Osteoblast (primary cell): Measurements from ENCODE around the gene TJP3. TPM values are rescaled to one million over a fixed set of nuclear protein-coding genes. Genes with fewer than 3 reads are reported as not detected.
A peak's percentile ranks its signal among the peaks of the same experiment; 100 is the strongest.

Experiments used
- DNase-seq: peaks from one replicate; pipeline ENCODE4 v3.0.0; 2011; ENCODE audit warnings: low spot score, mixed read lengths; ENCODE audit not compliant: insufficient read length; ENCODE audit errors: missing footprints
- H2AFZ ChIP-seq: 2 replicates; pipeline ENCODE4 v1.6.0; 2011; ENCODE audit warnings: mild to moderate bottlenecking, low read length
- H3K27ac ChIP-seq: 2 replicates; pipeline ENCODE4 v1.5.1; 2011; ENCODE audit warnings: mild to moderate bottlenecking, low read depth, low read length, moderate library complexity
- H3K27me3 ChIP-seq: 2 replicates; pipeline ENCODE4 v1.6.0; 2012; ENCODE audit warnings: mild to moderate bottlenecking, control low read depth, inconsistent platforms, low read length, moderate library complexity; ENCODE audit not compliant: insufficient read depth
- H3K36me3 ChIP-seq: 2 replicates; pipeline ENCODE4 v1.5.1; 2011; ENCODE audit warnings: mild to moderate bottlenecking, low read length, control low read depth, moderate library complexity; ENCODE audit not compliant: insufficient read depth
- H3K4me1 ChIP-seq: 2 replicates; pipeline ENCODE4 v1.5.1; 2011; ENCODE audit warnings: mild to moderate bottlenecking, low read length, control low read depth, moderate library complexity; ENCODE audit not compliant: insufficient read depth
- H3K4me2 ChIP-seq: 2 replicates; pipeline ENCODE4 v1.6.0; 2011; ENCODE audit warnings: mild to moderate bottlenecking, low read length; ENCODE audit not compliant: insufficient read depth
- H3K4me3 ChIP-seq: fragments of 200-600 bp; sonication (generic); 3 replicates; pipeline ENCODE4 v1.5.1; 2012; ENCODE audit warnings: mild to moderate bottlenecking, low read length, inconsistent platforms; ENCODE audit not compliant: insufficient read depth
- H3K79me2 ChIP-seq: 2 replicates; pipeline ENCODE4 v1.6.0; 2012; ENCODE audit warnings: mild to moderate bottlenecking, low read length, control low read depth, inconsistent platforms; ENCODE audit not compliant: insufficient read depth
- H3K9me3 ChIP-seq: 2 replicates; pipeline ENCODE4 v1.5.1; 2011; ENCODE audit warnings: low read depth, low read length, control low read depth
- H4K20me1 ChIP-seq: 2 replicates; pipeline ENCODE4 v1.6.0; 2012; ENCODE audit warnings: mild to moderate bottlenecking, low read length, control low read depth; ENCODE audit not compliant: insufficient read depth
- total RNA-seq: library from RNA; depleted of rRNA; stranded (reverse); fragments of >200 nt; gene quantifications from 2 replicates; pipeline ENCODE4 v1.2.3, GENCODE V29; 2012
- TF ChIP-seq, protein P1 (sequence below): IDR thresholded peaks from 2 replicates; pipeline ENCODE4 v1.5.1; 2011; ENCODE audit warnings: mild to moderate bottlenecking, low read depth, low read length, moderate library complexity; ENCODE audit errors: extremely low read depth

Gene TJP3
- total RNA-seq, 1 donor: not detected

DNA sequence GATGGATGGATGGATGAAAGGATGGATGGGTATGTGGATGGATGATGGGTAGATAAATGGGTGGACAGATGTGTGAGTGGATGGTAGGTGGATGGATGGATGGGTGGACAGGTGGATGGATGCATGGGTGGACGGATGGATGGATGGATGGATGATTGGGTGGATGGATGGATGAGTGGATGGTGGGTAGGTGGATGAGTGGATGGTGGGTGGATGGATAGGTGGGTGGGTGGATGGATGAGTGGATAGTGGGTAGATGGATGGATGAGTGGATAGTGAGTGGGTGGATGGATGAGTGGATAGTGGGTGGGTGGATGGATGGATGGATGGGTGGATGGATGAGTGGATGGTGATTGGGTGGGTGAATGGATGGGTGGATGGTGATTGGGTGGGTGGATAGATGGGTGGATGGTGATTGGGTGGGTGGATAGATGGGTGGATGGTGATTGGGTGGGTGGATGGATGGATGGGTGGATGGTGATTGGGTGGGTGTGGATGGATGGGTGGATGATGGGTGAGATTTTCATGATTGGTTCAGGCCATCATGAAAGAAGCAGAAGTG is 68.4 kb downstream of the TJP3 start:
- DNase-seq: no peak
- peaks cover 4% of the 10 kb centered on the region for H3K9me3 ChIP-seq
- no peak overlapping the region for H3K4me3 ChIP-seq
- no peaks in the 10 kb centered on the region for H3K36me3 ChIP-seq
- H2AFZ ChIP-seq: no peak overlapping the region
- H3K4me1 ChIP-seq: no peaks in the 10 kb centered on the region
- no peaks in the 10 kb centered on the region for H3K27me3 ChIP-seq
- no peak overlapping the region for H3K4me2 ChIP-seq
- H4K20me1 ChIP-seq: no peaks in the 10 kb centered on the region
- TF ChIP-seq, protein P1, sequence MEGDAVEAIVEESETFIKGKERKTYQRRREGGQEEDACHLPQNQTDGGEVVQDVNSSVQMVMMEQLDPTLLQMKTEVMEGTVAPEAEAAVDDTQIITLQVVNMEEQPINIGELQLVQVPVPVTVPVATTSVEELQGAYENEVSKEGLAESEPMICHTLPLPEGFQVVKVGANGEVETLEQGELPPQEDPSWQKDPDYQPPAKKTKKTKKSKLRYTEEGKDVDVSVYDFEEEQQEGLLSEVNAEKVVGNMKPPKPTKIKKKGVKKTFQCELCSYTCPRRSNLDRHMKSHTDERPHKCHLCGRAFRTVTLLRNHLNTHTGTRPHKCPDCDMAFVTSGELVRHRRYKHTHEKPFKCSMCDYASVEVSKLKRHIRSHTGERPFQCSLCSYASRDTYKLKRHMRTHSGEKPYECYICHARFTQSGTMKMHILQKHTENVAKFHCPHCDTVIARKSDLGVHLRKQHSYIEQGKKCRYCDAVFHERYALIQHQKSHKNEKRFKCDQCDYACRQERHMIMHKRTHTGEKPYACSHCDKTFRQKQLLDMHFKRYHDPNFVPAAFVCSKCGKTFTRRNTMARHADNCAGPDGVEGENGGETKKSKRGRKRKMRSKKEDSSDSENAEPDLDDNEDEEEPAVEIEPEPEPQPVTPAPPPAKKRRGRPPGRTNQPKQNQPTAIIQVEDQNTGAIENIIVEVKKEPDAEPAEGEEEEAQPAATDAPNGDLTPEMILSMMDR: no peak
- H3K79me2 ChIP-seq: no peaks in the 10 kb centered on the region
- H3K27ac ChIP-seq: no peak overlapping the region

DNA sequence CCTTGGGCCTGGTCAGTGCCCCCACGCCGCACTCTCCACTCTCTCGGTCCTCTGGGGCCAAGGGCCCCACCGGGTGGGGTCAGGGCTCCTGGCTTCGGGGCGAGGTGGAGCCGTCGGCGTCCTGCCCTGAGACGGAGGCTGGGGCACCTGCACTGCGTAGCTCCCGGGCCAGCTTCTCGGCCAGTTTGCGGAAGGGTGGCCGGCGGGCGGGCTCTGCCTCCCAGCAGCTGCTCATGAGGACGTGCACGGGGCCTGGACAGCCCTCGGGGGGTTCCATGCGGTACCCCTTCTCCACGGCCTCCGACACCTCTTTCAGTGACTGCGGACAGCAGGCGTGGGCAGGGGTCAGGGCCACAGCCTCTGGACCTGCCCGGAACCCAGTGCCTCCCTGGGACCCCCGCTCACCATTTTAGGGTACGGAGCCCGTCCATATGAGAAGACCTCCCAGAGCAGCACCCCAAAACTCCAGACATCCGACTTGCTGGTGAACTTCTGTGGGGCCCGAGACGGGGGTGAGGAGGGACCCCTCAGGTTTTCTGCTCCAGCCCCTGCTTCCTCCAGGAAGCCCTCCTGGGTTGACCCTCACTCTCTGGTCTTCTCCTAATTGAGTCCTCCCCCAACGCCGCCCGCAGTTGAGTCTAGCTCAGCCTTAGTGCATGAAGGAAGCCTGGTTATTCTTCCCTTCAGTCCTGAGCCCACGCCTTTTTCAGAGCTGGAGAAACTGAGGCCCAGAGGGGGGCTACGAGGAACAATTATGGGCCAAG is 70.1 kb downstream of the TJP3 start:
- Histone ChIP-seq H3K27me3 (no peaks in the 10 kb centered on the region), H3K27ac (no peak overlapping the region), H4K20me1 (no peaks in the 10 kb centered on the region), H3K4me1 (no peaks in the 10 kb centered on the region), H2AFZ (no peak overlapping the region), H3K36me3 (no peaks in the 10 kb centered on the region), H3K9me3 (peaks cover 13% of the 10 kb centered on the region), H3K79me2 (no peaks in the 10 kb centered on the region), H3K4me2 (no peak overlapping the region), H3K4me3 (no peak overlapping the region)
- DNase-seq: peak; percentile 80
- TF ChIP-seq, protein P1: no peak

DNA sequence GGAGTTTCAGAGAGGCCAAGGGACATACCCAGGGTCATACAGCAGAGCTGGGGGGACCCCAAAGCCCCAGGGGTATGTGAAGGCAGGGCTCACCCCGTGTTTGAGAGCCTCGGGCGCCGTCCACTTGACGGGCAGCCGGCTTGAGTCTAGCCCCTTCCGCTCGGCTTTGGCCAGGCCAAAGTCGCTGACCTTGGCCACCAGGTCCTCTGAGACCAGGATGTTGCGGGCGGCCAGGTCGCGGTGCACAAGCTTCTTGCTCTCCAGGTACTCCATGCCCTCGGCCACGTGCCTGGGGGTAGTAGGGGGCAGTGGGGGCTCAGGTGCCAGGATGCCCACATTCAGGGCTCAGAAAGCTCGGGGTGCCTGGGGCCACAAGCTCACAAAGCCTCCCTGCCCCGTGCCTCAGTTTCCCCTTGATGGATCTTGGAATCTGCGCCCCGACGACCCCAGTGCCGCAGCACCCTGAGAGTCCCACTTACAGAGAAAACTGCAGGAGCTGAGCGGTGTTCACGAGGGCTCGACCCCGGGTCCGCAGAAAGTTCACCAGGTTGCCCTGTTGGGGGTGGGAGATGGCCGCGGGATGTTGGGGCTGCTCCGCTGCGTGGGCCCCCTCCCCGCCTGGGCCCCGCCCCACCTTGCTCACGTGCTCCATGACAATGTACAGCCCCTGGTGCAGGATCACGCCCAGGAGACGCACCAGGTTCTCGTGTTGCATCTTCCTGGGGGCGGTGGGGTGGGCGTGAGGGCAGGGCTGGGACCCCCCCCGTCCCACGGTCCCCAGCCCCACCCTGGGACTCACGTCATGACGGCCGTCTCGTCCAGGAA is 70.9 kb downstream of the TJP3 start:
- no peaks in the 10 kb centered on the region for H4K20me1 ChIP-seq
- no peak overlapping the region for H3K4me2 ChIP-seq
- no peaks in the 10 kb centered on the region for H3K79me2 ChIP-seq
- no peaks in the 10 kb centered on the region for H3K36me3 ChIP-seq
- TF ChIP-seq, protein P1: no peak
- no peak overlapping the region for H3K4me3 ChIP-seq
- H3K27me3 ChIP-seq: no peaks in the 10 kb centered on the region
- no peaks in the 10 kb centered on the region for H3K4me1 ChIP-seq
- H2AFZ ChIP-seq: no peak overlapping the region
- no peak overlapping the region for H3K27ac ChIP-seq
- H3K9me3 ChIP-seq: peaks cover 13% of the 10 kb centered on the region
- DNase-seq: peak; percentile 83

DNA sequence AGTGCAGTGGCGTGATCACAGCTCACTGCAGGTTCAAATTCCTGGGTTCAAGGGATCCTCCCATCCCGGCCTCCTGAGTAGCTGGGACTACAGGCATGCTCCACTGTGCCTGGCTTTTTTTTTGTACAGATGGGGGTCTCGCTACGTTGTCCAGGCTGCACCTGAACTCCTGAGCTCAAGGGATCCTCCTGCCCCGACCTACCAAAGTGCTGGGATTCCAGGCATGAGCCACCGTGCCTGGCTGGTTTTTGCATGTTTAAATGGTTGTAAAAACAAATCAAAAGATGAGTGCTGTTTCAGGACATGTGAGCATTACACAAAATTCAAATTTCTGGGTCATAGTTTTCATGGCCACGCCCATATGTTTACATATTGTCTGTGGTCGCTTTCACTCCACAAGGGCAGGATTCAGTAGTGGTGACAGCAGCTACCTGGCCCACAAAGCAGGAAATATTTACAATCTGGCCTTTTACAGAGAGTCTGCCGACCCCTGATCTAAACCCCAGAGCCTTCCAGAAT is 72.7 kb downstream of the TJP3 start:
- TF ChIP-seq, protein P1: no peak
- Histone ChIP-seq H3K4me1 (no peaks in the 10 kb centered on the region), H3K27me3 (peaks cover 5% of the 10 kb centered on the region), H3K36me3 (no peaks in the 10 kb centered on the region), H3K9me3 (peaks cover 13% of the 10 kb centered on the region), H4K20me1 (no peaks in the 10 kb centered on the region), H3K4me3 (no peak overlapping the region), H3K4me2 (no peak overlapping the region), H3K79me2 (no peaks in the 10 kb centered on the region), H3K27ac (no peak overlapping the region), H2AFZ (no peak overlapping the region)
- DNase-seq: peak; percentile 1
